ENCODE measurements around the gene MYO6.

GRCh38 chr6:75788894-75789293, 39.9 kb downstream of the MYO6 start:
- no peak for TF ChIP-seq CTCF (IDR thresholded peaks at IDR 0.05)
- TF ChIP-seq POLR2A (IDR thresholded peaks at IDR 0.05): no peak

Measured in right lobe of liver (tissue), 4 donors.